K562 (cell line): Measurements from ENCODE around the gene NUP98. TPM values are rescaled to one million over a fixed set of nuclear protein-coding genes. Genes with fewer than 3 reads are reported as not detected.

Experiments used
- ATAC-seq: fragments of 200-7000 bp; cut with Tn5 transposase; 3 replicates; pipeline ENCODE4 v1.9.1; 2020; ENCODE audit warnings: moderate library complexity
- BruUV-seq: library from RNA; stranded (reverse); fragments of 400-500 nt; replicated peaks from 2 replicates; lab custom pipeline; 2021; lab: Mats Ljungman, UMichigan
- CTCF ChIA-PET: fragments of 300-600 bp; formaldehyde crosslinking; extraction: SDS; loops from one replicate; lab custom pipeline; 2021; ENCODE audit warnings: low intra/inter-chr PET ratio; lab: Yijun Ruan, JAX
- POLR2A ChIA-PET: fragments of 300-600, 350-650 bp; sonication (Branson Sonifier 250); formaldehyde crosslinking; extraction: SDS; loops from one replicate; lab custom pipeline; 2021; ENCODE audit warnings: antibody characterized with exemption, inconsistent platforms; lab: Yijun Ruan, JAX
- DNase-seq, 4 experiments: peaks; one replicate each; pipeline versions ENCODE4 v3.0.0 to v3.0.0-alpha.2; 2011 to 2018; ENCODE audit warnings: low spot score in 3 of 4, mixed read lengths in 3 of 4; ENCODE audit errors: extremely low read depth in 1 of 4
- FAIRE-seq: peaks from 2 replicates; lab custom pipeline; 2011; peaks lifted over from hg19 to GRCh38; lab: Jason Lieb, UNC
- H2AFZ ChIP-seq: 2 replicates; pipeline ENCODE4 v1.6.0; 2011; ENCODE audit warnings: low read depth, low read length, control low read depth, inconsistent platforms
- H3K27ac ChIP-seq: fragments of 200-600 bp; 3 replicates; pipeline ENCODE4 v1.8.0; 2011; ENCODE audit warnings: low read depth, mild to moderate bottlenecking, control low read depth, inconsistent platforms, low read length, moderate library complexity, mixed read lengths; ENCODE audit errors: extremely low read depth
- H3K27me3 ChIP-seq, 2 experiments: fragments of 300-600 bp in 1 of 2; 2 replicates in 1 of 2; 3 replicates in 1 of 2; pipeline versions ENCODE4 v1.6.0 to v1.8.0; 2011; ENCODE audit warnings: inconsistent platforms in 2 of 2, low read length in 2 of 2, mild to moderate bottlenecking in 1 of 2, mixed read lengths in 1 of 2, moderate library complexity in 1 of 2; ENCODE audit not compliant: control insufficient read depth in 2 of 2, insufficient read depth in 2 of 2
- H3K36me3 ChIP-seq: fragments of 300-600 bp; 3 replicates; pipeline ENCODE4 v1.8.0; 2011; ENCODE audit warnings: mild to moderate bottlenecking, low read length, inconsistent platforms; ENCODE audit not compliant: control insufficient read depth, insufficient read depth
- H3K4me1 ChIP-seq, 2 experiments: fragments of 200-600 bp in 1 of 2; replicated peaks in 1 of 2; 2 replicates in 1 of 2; 3 replicates in 1 of 2; pipeline versions ENCODE4 v1.5.1 to v1.8.0; 2011; ENCODE audit warnings: inconsistent platforms in 2 of 2, low read length in 2 of 2, mild to moderate bottlenecking in 1 of 2, mixed read lengths in 1 of 2, moderate library complexity in 1 of 2; ENCODE audit not compliant: control insufficient read depth in 2 of 2, insufficient read depth in 2 of 2
- H3K4me2 ChIP-seq: 2 replicates; pipeline ENCODE4 v1.6.1; 2011; ENCODE audit warnings: low read length, control low read depth, inconsistent platforms, mixed read lengths; ENCODE audit not compliant: insufficient read depth
- H3K4me3 ChIP-seq: fragments of 200-600 bp; sonication (generic), shearing (Covaris generic); 2 replicates; pipeline ENCODE4 v1.5.1; 2016; ENCODE audit warnings: control low read depth, inconsistent platforms
- H3K79me2 ChIP-seq: fragments of 200-600 bp; 3 replicates; pipeline ENCODE4 v1.8.0; 2011; ENCODE audit warnings: low read length, inconsistent platforms; ENCODE audit not compliant: control insufficient read depth, insufficient read depth
- H3K9ac ChIP-seq, 2 experiments: 2 replicates each; pipeline versions ENCODE4 v1.6.0 to v1.6.1; 2011; ENCODE audit warnings: low read depth in 2 of 2, low read length in 2 of 2, control low read depth in 1 of 2, inconsistent platforms in 1 of 2, mild to moderate bottlenecking in 1 of 2, mixed read lengths in 1 of 2; ENCODE audit not compliant: insufficient read depth in 1 of 2
- H3K9me1 ChIP-seq: one replicate; pipeline ENCODE4 v1.6.0; 2011; ENCODE audit warnings: inconsistent platforms, mild to moderate bottlenecking, low read length, moderate library complexity; ENCODE audit not compliant: control insufficient read depth, insufficient read depth
- H3K9me3 ChIP-seq: replicated peaks from 2 replicates; pipeline ENCODE4 v1.5.1; 2011; ENCODE audit warnings: low read depth, low read length, inconsistent platforms; ENCODE audit not compliant: control insufficient read depth, insufficient read depth
- H4K20me1 ChIP-seq: replicated peaks from 2 replicates; pipeline ENCODE4 v1.6.1; 2011; ENCODE audit warnings: low read length, inconsistent platforms, mixed read lengths; ENCODE audit not compliant: control insufficient read depth, insufficient read depth
- ATF3 ChIP-seq, 2 experiments: fragments of 450-650 bp in 1 of 2; sonication (generic) in 1 of 2; formaldehyde crosslinking in 1 of 2; IDR thresholded peaks in 1 of 2; conservative IDR thresholded peaks in 1 of 2; 2 replicates each; pipeline versions ENCODE4 v1.6.1 to v1.8.1; 2016 to 2023; ENCODE audit warnings: mild to moderate bottlenecking in 2 of 2, moderate library complexity in 2 of 2, inconsistent platforms in 1 of 2, missing genetic modification reagents in 1 of 2
- BRF1 ChIP-seq: IDR thresholded peaks from 3 replicates; pipeline ENCODE4 v1.6.1; 2011; ENCODE audit warnings: borderline replicate concordance, mild to moderate bottlenecking; ENCODE audit not compliant: insufficient read length; ENCODE audit errors: extremely low read depth
- GTF2E2 ChIP-seq: fragments of 200-800 bp; sonication (Bioruptor generic); IDR thresholded peaks from 2 replicates; pipeline ENCODE4 v1.6.1; 2016; ENCODE audit warnings: missing genetic modification characterization, missing compliant biosample characterization
- HOXB6 ChIP-seq: fragments of 250-450 bp; sonication (Bioruptor Pico); IDR thresholded peaks from 2 replicates; pipeline ENCODE4 v1.5.1; 2022; ENCODE audit warnings: mild to moderate bottlenecking, borderline replicate concordance
- HSF4 ChIP-seq: fragments of 250-450 bp; sonication (Bioruptor Pico); IDR thresholded peaks from 2 replicates; pipeline ENCODE4 v2.1.2; 2022; ENCODE audit warnings: mild to moderate bottlenecking, moderate library complexity, borderline replicate concordance
- MBD1 ChIP-seq: fragments of 250-450 bp; sonication (Bioruptor Pico); IDR thresholded peaks from 2 replicates; pipeline ENCODE4 v1.8.0; 2022; ENCODE audit warnings: inconsistent platforms
- NBN ChIP-seq: fragments of 450-650 bp; IDR thresholded peaks from 2 replicates; pipeline ENCODE4 v1.6.1; 2016; ENCODE audit warnings: low read depth, mild to moderate bottlenecking
- OTX1 ChIP-seq: fragments of 450-650 bp; formaldehyde crosslinking; IDR thresholded peaks from 2 replicates; pipeline ENCODE4 v1.4.0; 2022; ENCODE audit warnings: mild to moderate bottlenecking
- POLR3A ChIP-seq: IDR thresholded peaks from 2 replicates; pipeline ENCODE4 v1.6.1; 2011; ENCODE audit warnings: borderline replicate concordance, mild to moderate bottlenecking, moderate library complexity; ENCODE audit not compliant: insufficient read length, insufficient read depth; ENCODE audit errors: extremely low read depth
- ZBTB34 ChIP-seq: fragments of 250-450 bp; sonication (Bioruptor Pico); IDR thresholded peaks from 2 replicates; pipeline ENCODE4 v1.8.0; 2021; ENCODE audit warnings: mild to moderate bottlenecking, moderate library complexity
- ZNF316 ChIP-seq: fragments of 450-650 bp; IDR thresholded peaks from 2 replicates; pipeline ENCODE4 v1.6.1; 2016
- ZNF436 ChIP-seq: fragments of 250-450, 450-650 bp; sonication (Bioruptor Pico); formaldehyde crosslinking; IDR thresholded peaks from 2 replicates; pipeline ENCODE4 v1.7.0; 2020; ENCODE audit warnings: mild to moderate bottlenecking
- WGBS: fragments of 100-300 bp; shearing (Covaris generic); methylation state at CpG from one replicate; pipeline ENCODE4 v1.1.6; 2016; ENCODE audit warnings: low coverage, mixed read lengths; ENCODE audit not compliant: insufficient coverage; ENCODE audit errors: missing lambda C conversion rate; 5-methylcytosine and 5-hydroxymethylcytosine counted together
- in situ Hi-C: fragments of 300-500 bp; cut with MboI; formaldehyde crosslinking; loops from 4 replicates; pipeline ENCODE4 v1.15.0; 2018; ENCODE audit warnings: inconsistent platforms, mixed read lengths
- intact Hi-C: fragments of 100-400 bp; cut with micrococcal nuclease; formaldehyde crosslinking; loops from 2 replicates; pipeline ENCODE4 v1.14.2; 2022
- polyA plus RNA-seq, 8 experiments: library from polyadenylated mRNA; depleted of rRNA in 4 of 8; stranded (reverse) in 5 of 8; unstranded in 3 of 8; fragments of >200 nt; fragmentation: Nextera tagmentation in 2 of 8; fragmentation: Illumina TruSeq in 1 of 8; extraction: Ambion mirVana in 2 of 8; extraction: Trizol in 1 of 8; gene quantifications; 2 replicates each; pipeline versions ENCODE4 v1.2.1 to v1.2.3, GENCODE V29; 2011 to 2014; ENCODE audit warnings: inconsistent platforms in 1 of 8, missing spikeins in 1 of 8
- total RNA-seq, 7 experiments: library from RNA; depleted of rRNA in 6 of 7; stranded (reverse); fragments of >200 nt in 6 of 7; fragmentation: Illumina TruSeq in 2 of 7; extraction: Trizol in 2 of 7; gene quantifications; 2 replicates each; pipeline versions ENCODE4 v1.2.1 to v1.2.3, GENCODE V29; 2011 to 2021; ENCODE audit warnings: low replicate concordance in 1 of 7
- TF ChIP-seq, protein P1 (sequence below): fragments of 150-350 bp; conservative IDR thresholded peaks from 2 replicates; pipeline ENCODE4 v1.6.1; 2014; ENCODE audit warnings: low read length

NUP98 gene
- total and polyA plus RNA-seq, 9 of the 15 experiments (the other 6 are each of a cell fraction or from before 2014, with no cell fraction given), result 45.1 to 196 (median 130) TPM

- no peak for TF ChIP-seq MBD1
These were observed 165.2 kb downstream of the NUP98 start (continued) for GRCh38 chr11:3632070-3632660.

DNA sequence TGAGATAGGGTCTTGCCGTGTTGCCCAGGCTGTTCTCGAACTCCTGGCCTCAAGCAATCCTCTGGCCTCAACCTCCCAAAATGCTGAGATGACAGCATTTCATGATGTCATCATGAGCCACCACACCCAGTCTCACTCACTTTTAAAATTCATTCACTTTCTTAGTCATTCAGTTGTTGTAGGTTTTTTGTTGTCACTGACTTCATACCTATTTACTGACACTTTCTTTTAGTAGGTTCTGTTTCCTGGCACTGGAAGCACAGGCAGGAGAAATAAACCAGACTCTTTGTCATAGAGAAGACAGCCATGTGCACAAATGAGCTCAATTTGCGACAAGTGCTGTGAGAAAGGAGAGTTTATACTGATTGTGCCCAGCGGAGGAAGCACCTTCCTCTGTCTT is 166.0 kb downstream of the NUP98 start:
- H3K27me3 ChIP-seq, result peaks cover 18 to 31% of the 10 kb centered on the region in 2 experiments
- no peak overlapping the region for H3K9ac ChIP-seq
- no peak overlapping the region for H3K4me3 ChIP-seq
- no peaks in the 10 kb centered on the region; the same call in 1 of the 2 replicates for H4K20me1 ChIP-seq
- no peak for DNase-seq
- H3K27ac ChIP-seq, result no peak overlapping the region
- BruUV-seq, result no TSS peak
- H3K9me3 ChIP-seq, result no peaks in the 10 kb centered on the region
- FAIRE-seq, result peak; percentile 29
- H3K36me3 ChIP-seq, result no peaks in the 10 kb centered on the region
- no peaks in the 10 kb centered on the region for H3K9me1 ChIP-seq
- ChIA-PET POLR2A (interaction anchor here (0.9 kb wide), 2 partner anchors 12 to 17 kb away, joined by 3 to 4 read pairs; no protein-coding TSS in a partner anchor), CTCF (no interaction called here)
- H2AFZ ChIP-seq, result no peak overlapping the region
- H3K4me2 ChIP-seq, result no peak overlapping the region
- peaks cover 0 to 4% of the 10 kb centered on the region in 2 experiments; a peak in 1 of 5 replicates for H3K4me1 ChIP-seq
- in situ Hi-C loops (no loop called here), intact Hi-C loops (no loop called here)
- H3K79me2 ChIP-seq, result no peaks in the 10 kb centered on the region
- WGBS, result 15% methylated on average over 4 of the region's 4 CpGs
- ATAC-seq, result no peak
- TF ChIP-seq, protein P1, sequence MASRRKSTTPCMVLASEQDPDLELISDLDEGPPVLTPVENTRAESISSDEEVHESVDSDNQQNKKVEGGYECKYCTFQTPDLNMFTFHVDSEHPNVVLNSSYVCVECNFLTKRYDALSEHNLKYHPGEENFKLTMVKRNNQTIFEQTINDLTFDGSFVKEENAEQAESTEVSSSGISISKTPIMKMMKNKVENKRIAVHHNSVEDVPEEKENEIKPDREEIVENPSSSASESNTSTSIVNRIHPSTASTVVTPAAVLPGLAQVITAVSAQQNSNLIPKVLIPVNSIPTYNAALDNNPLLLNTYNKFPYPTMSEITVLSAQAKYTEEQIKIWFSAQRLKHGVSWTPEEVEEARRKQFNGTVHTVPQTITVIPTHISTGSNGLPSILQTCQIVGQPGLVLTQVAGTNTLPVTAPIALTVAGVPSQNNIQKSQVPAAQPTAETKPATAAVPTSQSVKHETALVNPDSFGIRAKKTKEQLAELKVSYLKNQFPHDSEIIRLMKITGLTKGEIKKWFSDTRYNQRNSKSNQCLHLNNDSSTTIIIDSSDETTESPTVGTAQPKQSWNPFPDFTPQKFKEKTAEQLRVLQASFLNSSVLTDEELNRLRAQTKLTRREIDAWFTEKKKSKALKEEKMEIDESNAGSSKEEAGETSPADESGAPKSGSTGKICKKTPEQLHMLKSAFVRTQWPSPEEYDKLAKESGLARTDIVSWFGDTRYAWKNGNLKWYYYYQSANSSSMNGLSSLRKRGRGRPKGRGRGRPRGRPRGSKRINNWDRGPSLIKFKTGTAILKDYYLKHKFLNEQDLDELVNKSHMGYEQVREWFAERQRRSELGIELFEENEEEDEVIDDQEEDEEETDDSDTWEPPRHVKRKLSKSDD, result no peak
- TF ChIP-seq BRF1 (no peak), HSF4 (CRISPR knock-in tag) (no peak), ZNF436 (CRISPR knock-in tag) (no peak), ZBTB34 (CRISPR knock-in tag) (no peak), ATF3 (IDR thresholded peaks at IDR 0.05) (peak; percentile 79), ATF3 (CRISPR knock-in tag; conservative IDR thresholded peaks at IDR 0.05) (no peak), HOXB6 (CRISPR knock-in tag) (no peak), NBN (no peak), POLR3A (no peak), OTX1 (CRISPR knock-in tag) (no peak), GTF2E2 (tag) (no peak), ZNF316 (peak; percentile 62)
